Smooth muscle cell (in vitro differentiated cells): ENCODE measurements around the gene STUM. TPM values are rescaled to one million over a fixed set of nuclear protein-coding genes. Genes with fewer than 3 reads are reported as not detected.

Experiments used
- DNase-seq: peaks from one replicate; lab custom pipeline; 2025; ENCODE audit not compliant: unreplicated experiment; lab: John Stamatoyannopoulos, UW
- H2AFZ ChIP-seq: fragments of 200-600 bp; sonication (generic); 2 replicates; pipeline ENCODE4 v1.6.0; 2016; ENCODE audit warnings: antibody characterized with exemption, low read depth, mild to moderate bottlenecking
- H3F3A ChIP-seq: fragments of 200-600 bp; sonication (generic); 2 replicates; pipeline ENCODE4 v1.6.0; 2017; ENCODE audit warnings: antibody characterized with exemption, low read depth
- H3K27ac ChIP-seq: fragments of 200-600 bp; sonication (generic); 2 replicates; pipeline ENCODE4 v1.5.1; 2016; ENCODE audit warnings: low read depth, mild to moderate bottlenecking
- H3K27me3 ChIP-seq: fragments of 200-600 bp; sonication (generic); 2 replicates; pipeline ENCODE4 v1.6.1; 2016; ENCODE audit warnings: low read depth, mild to moderate bottlenecking
- H3K36me3 ChIP-seq: fragments of 200-600 bp; sonication (generic); 2 replicates; pipeline ENCODE4 v1.5.1; 2016; ENCODE audit warnings: low read depth
- H3K4me1 ChIP-seq: fragments of 200-600 bp; sonication (generic); 2 replicates; pipeline ENCODE4 v1.5.1; 2016; ENCODE audit warnings: low read depth
- H3K4me2 ChIP-seq: fragments of 200-600 bp; sonication (generic); 2 replicates; pipeline ENCODE4 v1.6.0; 2016; ENCODE audit warnings: mild to moderate bottlenecking
- H3K4me3 ChIP-seq: fragments of 200-600 bp; sonication (generic); 2 replicates; pipeline ENCODE4 v1.5.1; 2016; ENCODE audit warnings: mild to moderate bottlenecking
- H3K79me2 ChIP-seq: fragments of 200-600 bp; sonication (generic); 2 replicates; pipeline ENCODE4 v1.6.0; 2016; ENCODE audit warnings: low read depth, mild to moderate bottlenecking
- H3K9ac ChIP-seq: fragments of 200-600 bp; sonication (generic); 2 replicates; pipeline ENCODE4 v1.6.0; 2016; ENCODE audit warnings: low read depth
- H3K9me3 ChIP-seq: fragments of 200-600 bp; sonication (generic); replicated peaks from 2 replicates; pipeline ENCODE4 v1.5.1; 2016; ENCODE audit warnings: low read depth
- H4K20me1 ChIP-seq: fragments of 200-600 bp; sonication (generic); 2 replicates; pipeline ENCODE4 v1.6.0; 2016; ENCODE audit warnings: low read depth
- CTCF ChIP-seq: fragments of 200-600 bp; sonication (generic); IDR thresholded peaks from 2 replicates; pipeline ENCODE4 v1.5.1; 2017; ENCODE audit warnings: borderline replicate concordance, mild to moderate bottlenecking, antibody characterized with exemption; ENCODE audit not compliant: insufficient read depth, poor library complexity, severe bottlenecking
- WGBS: methylation state at CpG from one replicate; pipeline ENCODE4 v1.1.7; 2016; ENCODE audit warnings: low lambda C conversion rate; 5-methylcytosine and 5-hydroxymethylcytosine counted together
- polyA plus RNA-seq: library from polyadenylated mRNA; unstranded; fragments of >200 nt; fragmentation: Nextera tagmentation; extraction: Ambion mirVana; gene quantifications from 2 replicates; pipeline ENCODE4 v1.2.1, GENCODE V29; 2016
- total RNA-seq: library from RNA; depleted of rRNA; stranded (reverse); fragments of >200 nt; gene quantifications from 2 replicates; pipeline ENCODE4 v1.2.3, GENCODE V29; 2014

STUM gene
- total and polyA plus RNA-seq, 2 experiments from 2014 or later, result 0.04 TPM; not detected in 1

GRCh38 chr1:226510453-226510852 is 38.1 kb upstream of the STUM start:
- no peaks in the 10 kb centered on the region for H3K79me2 ChIP-seq
- H3K27ac ChIP-seq, result no peak overlapping the region
- WGBS, result 95% methylated on average over 1 of the region's 1 CpG
- no peak for TF ChIP-seq CTCF
- no peak for DNase-seq
- H4K20me1 ChIP-seq, result no peaks in the 10 kb centered on the region
- H3K4me1 ChIP-seq, result no peaks in the 10 kb centered on the region
- H3K27me3 ChIP-seq, result peaks cover 12% of the 10 kb centered on the region
- no peak overlapping the region for H3K4me3 ChIP-seq
- H2AFZ ChIP-seq, result no peak overlapping the region
- H3K9ac ChIP-seq, result no peak overlapping the region
- H3F3A ChIP-seq, result no peaks in the 10 kb centered on the region
- H3K36me3 ChIP-seq, result no peaks in the 10 kb centered on the region
- H3K4me2 ChIP-seq, result no peak overlapping the region
- H3K9me3 ChIP-seq, result no peaks in the 10 kb centered on the region

GRCh38 chr1:226511296-226511695 is 37.3 kb upstream of the STUM start:
- 82% methylated on average over 3 of the region's 3 CpGs for WGBS
- H3K4me2 ChIP-seq, result no peak overlapping the region
- TF ChIP-seq CTCF, result no peak
- no peaks in the 10 kb centered on the region for H3K9me3 ChIP-seq
- no peaks in the 10 kb centered on the region for H4K20me1 ChIP-seq
- no peaks in the 10 kb centered on the region for H3K4me1 ChIP-seq
- H3K27me3 ChIP-seq, result peaks cover 12% of the 10 kb centered on the region
- no peaks in the 10 kb centered on the region for H3K36me3 ChIP-seq
- no peak overlapping the region for H3K9ac ChIP-seq
- no peaks in the 10 kb centered on the region for H3K79me2 ChIP-seq
- no peak overlapping the region for H2AFZ ChIP-seq
- no peak for DNase-seq
- no peak overlapping the region for H3K27ac ChIP-seq
- no peaks in the 10 kb centered on the region for H3F3A ChIP-seq
- no peak overlapping the region for H3K4me3 ChIP-seq

- H3K9ac ChIP-seq, result no peak overlapping the region
- H3K4me3 ChIP-seq, result no peak overlapping the region
- no peaks in the 10 kb centered on the region for H3F3A ChIP-seq
- no peak for TF ChIP-seq CTCF
- H2AFZ ChIP-seq, result no peak overlapping the region
- no peaks in the 10 kb centered on the region for H3K79me2 ChIP-seq
- no peaks in the 10 kb centered on the region for H3K9me3 ChIP-seq
- H3K4me2 ChIP-seq, result no peak overlapping the region
- H3K27ac ChIP-seq, result no peak overlapping the region
- H3K4me1 ChIP-seq, result no peaks in the 10 kb centered on the region
- WGBS, result 69% methylated on average over 2 of the region's 2 CpGs
- H3K27me3 ChIP-seq, result peaks cover 12% of the 10 kb centered on the region
- H3K36me3 ChIP-seq, result no peaks in the 10 kb centered on the region
- no peak for DNase-seq
- H4K20me1 ChIP-seq, result no peaks in the 10 kb centered on the region
These were observed 36.4 kb upstream of the STUM start for GRCh38 chr1:226512076-226512728.

GRCh38 chr1:226518375-226518774 is 30.2 kb upstream of the STUM start:
- Histone ChIP-seq H4K20me1 (no peaks in the 10 kb centered on the region), H3K9me3 (no peaks in the 10 kb centered on the region), H2AFZ (no peak overlapping the region), H3K36me3 (no peaks in the 10 kb centered on the region), H3K27me3 (peaks cover 22% of the 10 kb centered on the region), H3K79me2 (no peaks in the 10 kb centered on the region), H3K4me2 (no peak overlapping the region), H3K27ac (no peak overlapping the region), H3K4me1 (no peaks in the 10 kb centered on the region), H3K9ac (no peak overlapping the region), H3F3A (no peaks in the 10 kb centered on the region), H3K4me3 (no peak overlapping the region)
- no peak for TF ChIP-seq CTCF
- 94% methylated on average over 3 of the region's 3 CpGs for WGBS
- DNase-seq, result no peak
